Measurements from ENCODE around the gene RFK.

Gene RFK

GRCh38 chr9:76372336-76372735 lies 21.9 kb downstream of the RFK start:
- Histone ChIP-seq H3K23ac (ENCODE audit: low read depth, low read length, poor library complexity) (no peak overlapping the region), H3K14ac (ENCODE audit: low read length) (no peak overlapping the region), H3K36me3 (replicated peaks in 1 of 2; ENCODE audit: control insufficient read depth in 2 of 2, insufficient read depth in 2 of 2, low read length in 2 of 2) (no peaks in the 10 kb centered on the region), H3K4me2 (ENCODE audit: insufficient read depth, low read length, poor library complexity, severe bottlenecking) (no peak overlapping the region), H3K4ac (ENCODE audit: low read length) (no peak overlapping the region), H2BK15ac (ENCODE audit: low read length) (no peak overlapping the region), H3K79me1 (ENCODE audit: low read depth, low read length) (no peaks in the 10 kb centered on the region), H2AK5ac (ENCODE audit: low read depth, low read length) (no peak overlapping the region), H3K4me3 (ENCODE audit: low read length in 2 of 2) (no peak overlapping the region), H3K18ac (ENCODE audit: low read length) (no peak overlapping the region), H2BK5ac (ENCODE audit: low read length) (no peak overlapping the region), H4K8ac (ENCODE audit: low read depth, low read length) (no peak overlapping the region), H3K4me1 (ENCODE audit: control insufficient read depth in 2 of 2, insufficient read depth in 1 of 2, low read depth in 1 of 2, low read length in 2 of 2) (peaks cover 6 to 11% of the 10 kb centered on the region in 2 donors), H3K9ac (ENCODE audit: low read depth, low read length, poor library complexity) (no peak overlapping the region), H2BK120ac (ENCODE audit: low read depth, low read length) (no peak overlapping the region), H4K91ac (ENCODE audit: low read depth, low read length, poor library complexity) (no peak overlapping the region), H2AFZ (ENCODE audit: low read length) (no peak overlapping the region), H3K27me3 (ENCODE audit: control insufficient read depth in 3 of 3, insufficient read depth in 3 of 3, low read depth in 1 of 3, low read length in 3 of 3) (no peaks in the 10 kb centered on the region), H3K9me3 (replicated peaks in 1 of 2; ENCODE audit: control insufficient read depth in 2 of 2, insufficient read depth in 1 of 2, low read depth in 1 of 2, low read length in 2 of 2) (no peaks in the 10 kb centered on the region), H2BK12ac (ENCODE audit: low read length) (no peak overlapping the region), H3K27ac (replicated peaks; ENCODE audit: low read length) (no peak overlapping the region)
- DNase-seq (ENCODE audit: low spot score): no peak

GRCh38 chr9:76371901-76372300 lies 22.3 kb downstream of the RFK start:
- Histone ChIP-seq H2BK12ac (ENCODE audit: low read length) (no peak overlapping the region), H3K4me2 (ENCODE audit: insufficient read depth, low read length, poor library complexity, severe bottlenecking) (no peak overlapping the region), H3K14ac (ENCODE audit: low read length) (no peak overlapping the region), H3K9me3 (replicated peaks in 1 of 2; ENCODE audit: control insufficient read depth in 2 of 2, insufficient read depth in 1 of 2, low read depth in 1 of 2, low read length in 2 of 2) (no peaks in the 10 kb centered on the region), H3K79me1 (ENCODE audit: low read depth, low read length) (no peaks in the 10 kb centered on the region), H2BK5ac (ENCODE audit: low read length) (no peak overlapping the region), H4K91ac (ENCODE audit: low read depth, low read length, poor library complexity) (no peak overlapping the region), H4K8ac (ENCODE audit: low read depth, low read length) (no peak overlapping the region), H3K23ac (ENCODE audit: low read depth, low read length, poor library complexity) (no peak overlapping the region), H3K4me1 (ENCODE audit: control insufficient read depth in 2 of 2, insufficient read depth in 1 of 2, low read depth in 1 of 2, low read length in 2 of 2) (peaks cover 6 to 11% of the 10 kb centered on the region in 2 donors), H3K4me3 (ENCODE audit: low read length in 2 of 2) (no peak overlapping the region), H3K36me3 (replicated peaks in 1 of 2; ENCODE audit: control insufficient read depth in 2 of 2, insufficient read depth in 2 of 2, low read length in 2 of 2) (no peaks in the 10 kb centered on the region), H2BK120ac (ENCODE audit: low read depth, low read length) (no peak overlapping the region), H3K27me3 (ENCODE audit: control insufficient read depth in 3 of 3, insufficient read depth in 3 of 3, low read depth in 1 of 3, low read length in 3 of 3) (no peaks in the 10 kb centered on the region), H3K27ac (replicated peaks; ENCODE audit: low read length) (no peak overlapping the region), H3K9ac (ENCODE audit: low read depth, low read length, poor library complexity) (no peak overlapping the region), H2AFZ (ENCODE audit: low read length) (no peak overlapping the region), H3K4ac (ENCODE audit: low read length) (no peak overlapping the region), H2AK5ac (ENCODE audit: low read depth, low read length) (no peak overlapping the region), H2BK15ac (ENCODE audit: low read length) (no peak overlapping the region), H3K18ac (ENCODE audit: low read length) (no peak overlapping the region)
- no CpG with 5 or more reads among the region's 1 CpG for whole genome bisulfite sequencing, 2 donors (ENCODE audit: extremely low coverage in 2 of 2, insufficient read length in 2 of 2, insufficient replicate concordance in 1 of 2)
- DNase-seq (ENCODE audit: low spot score): no peak

- H2BK15ac ChIP-seq (ENCODE audit: low read length): no peak overlapping the region
- no peak overlapping the region for H3K9ac ChIP-seq (ENCODE audit: low read depth, low read length, poor library complexity)
- no peaks in the 10 kb centered on the region for H3K27me3 ChIP-seq (ENCODE audit: control insufficient read depth in 3 of 3, insufficient read depth in 3 of 3, low read depth in 1 of 3, low read length in 3 of 3)
- no peak overlapping the region for H4K91ac ChIP-seq (ENCODE audit: low read depth, low read length, poor library complexity)
- no peak overlapping the region for H3K27ac ChIP-seq (replicated peaks; ENCODE audit: low read length)
- no peak overlapping the region for H2AK5ac ChIP-seq (ENCODE audit: low read depth, low read length)
- no peak overlapping the region for H3K4ac ChIP-seq (ENCODE audit: low read length)
- no peaks in the 10 kb centered on the region for H3K9me3 ChIP-seq (replicated peaks in 1 of 2; ENCODE audit: control insufficient read depth in 2 of 2, insufficient read depth in 1 of 2, low read depth in 1 of 2, low read length in 2 of 2)
- no peak overlapping the region for H3K18ac ChIP-seq (ENCODE audit: low read length)
- 100% methylated on average over 1 of the region's 3 CpGs; no CpG with 5 or more reads in 1 of the 2 donors for WGBS, 2 donors (ENCODE audit: extremely low coverage in 2 of 2, insufficient read length in 2 of 2, insufficient replicate concordance in 1 of 2)
- H3K4me1 ChIP-seq (ENCODE audit: control insufficient read depth in 2 of 2, insufficient read depth in 1 of 2, low read depth in 1 of 2, low read length in 2 of 2): peaks cover 6 to 11% of the 10 kb centered on the region in 2 donors
- H3K23ac ChIP-seq (ENCODE audit: low read depth, low read length, poor library complexity): no peak overlapping the region
- no peaks in the 10 kb centered on the region for H3K36me3 ChIP-seq (replicated peaks in 1 of 2; ENCODE audit: control insufficient read depth in 2 of 2, insufficient read depth in 2 of 2, low read length in 2 of 2)
- H3K4me2 ChIP-seq (ENCODE audit: insufficient read depth, low read length, poor library complexity, severe bottlenecking): no peak overlapping the region
- no peak for DNase-seq (ENCODE audit: low spot score)
- H3K79me1 ChIP-seq (ENCODE audit: low read depth, low read length): no peaks in the 10 kb centered on the region
- no peak overlapping the region for H2BK120ac ChIP-seq (ENCODE audit: low read depth, low read length)
- no peak overlapping the region for H2BK5ac ChIP-seq (ENCODE audit: low read length)
- H2AFZ ChIP-seq (ENCODE audit: low read length): no peak overlapping the region
- no peak overlapping the region for H3K4me3 ChIP-seq (ENCODE audit: low read length in 2 of 2)
- H3K14ac ChIP-seq (ENCODE audit: low read length): no peak overlapping the region
- H2BK12ac ChIP-seq (ENCODE audit: low read length): no peak overlapping the region
- H4K8ac ChIP-seq (ENCODE audit: low read depth, low read length): no peak overlapping the region
Observed at GRCh38 chr9:76370396-76371023, 23.7 kb downstream of the RFK start.

- H2BK12ac ChIP-seq (ENCODE audit: low read length): no peak overlapping the region
- no peak overlapping the region for H2BK5ac ChIP-seq (ENCODE audit: low read length)
- H2BK15ac ChIP-seq (ENCODE audit: low read length): no peak overlapping the region
- no peak overlapping the region for H2AFZ ChIP-seq (ENCODE audit: low read length)
- H3K79me1 ChIP-seq (ENCODE audit: low read depth, low read length): no peaks in the 10 kb centered on the region
- H3K23ac ChIP-seq (ENCODE audit: low read depth, low read length, poor library complexity): no peak overlapping the region
- H2AK5ac ChIP-seq (ENCODE audit: low read depth, low read length): no peak overlapping the region
- H3K9me3 ChIP-seq (replicated peaks in 1 of 2; ENCODE audit: control insufficient read depth in 2 of 2, insufficient read depth in 1 of 2, low read depth in 1 of 2, low read length in 2 of 2): no peaks in the 10 kb centered on the region
- no peak overlapping the region for H4K91ac ChIP-seq (ENCODE audit: low read depth, low read length, poor library complexity)
- no peak overlapping the region for H3K4ac ChIP-seq (ENCODE audit: low read length)
- H3K4me2 ChIP-seq (ENCODE audit: insufficient read depth, low read length, poor library complexity, severe bottlenecking): no peak overlapping the region
- no peak overlapping the region for H2BK120ac ChIP-seq (ENCODE audit: low read depth, low read length)
- no peaks in the 10 kb centered on the region for H3K27me3 ChIP-seq (ENCODE audit: control insufficient read depth in 3 of 3, insufficient read depth in 3 of 3, low read depth in 1 of 3, low read length in 3 of 3)
- H3K36me3 ChIP-seq (replicated peaks in 1 of 2; ENCODE audit: control insufficient read depth in 2 of 2, insufficient read depth in 2 of 2, low read length in 2 of 2): no peaks in the 10 kb centered on the region
- peaks cover 0 to 9% of the 10 kb centered on the region in 2 donors for H3K4me1 ChIP-seq (ENCODE audit: control insufficient read depth in 2 of 2, insufficient read depth in 1 of 2, low read depth in 1 of 2, low read length in 2 of 2)
- peak overlapping the region; percentile 53 for H3K27ac ChIP-seq (replicated peaks; ENCODE audit: low read length)
- no peak overlapping the region for H4K8ac ChIP-seq (ENCODE audit: low read depth, low read length)
- H3K18ac ChIP-seq (ENCODE audit: low read length): no peak overlapping the region
- WGBS, 2 donors (ENCODE audit: extremely low coverage in 2 of 2, insufficient read length in 2 of 2, insufficient replicate concordance in 1 of 2): no CpG with 5 or more reads among the region's 4 CpGs
- no peak overlapping the region for H3K4me3 ChIP-seq (ENCODE audit: low read length in 2 of 2)
- H3K14ac ChIP-seq (ENCODE audit: low read length): no peak overlapping the region
- H3K9ac ChIP-seq (ENCODE audit: low read depth, low read length, poor library complexity): no peak overlapping the region
- no peak for DNase-seq (ENCODE audit: low spot score)
Observed at GRCh38 chr9:76369583-76369982, 24.6 kb downstream of the RFK start.

Data from neuronal stem cell (in vitro differentiated cells).